Stimulated activated CD8-positive, alpha-beta memory T cell treated with anti-CD3 and anti-CD28 coated beads, Interleukin-4, amount 100 ng/mL, for 1 hour (primary cell): ENCODE measurements around the gene SLC3A2.
"Not testable (repeated sequence)": the region's sequence is repeated elsewhere in the genome, so short reads cannot be mapped to it uniquely, and the experiment has no call there.

Experiments used
- DNase-seq, 2 donors: peaks; one replicate each; pipeline ENCODE4 v3.0.0-alpha.2; 2020; ENCODE audit warnings: low read depth in 2 of 2, low spot score in 1 of 2

SLC3A2 gene

GRCh38 chr11:62880803-62881578 is at the start of gene SLC3A2:
TSS of gene SLC3A2 (plus strand) at chr11:62880896. CDS start at chr11:62881024, 128 bp downstream.
- peak; percentile 59 to 67 for DNase-seq

- no peak for DNase-seq
Observed at GRCh38 chr11:62830904-62831519, 49.7 kb upstream of the SLC3A2 start.

- peak; percentile 99 for DNase-seq
Observed at GRCh38 chr11:62831520-62832335, 49.0 kb upstream of the SLC3A2 start, which contains the start of gene STX5. TSS of gene STX5 (minus strand) at chr11:62832051. CDS start at chr11:62831243, 808 bp downstream.

GRCh38 chr11:62832336-62833234 is 48.1 kb upstream of the SLC3A2 start, which contains the start of gene TEX54:
TSS of gene TEX54 (minus strand) at chr11:62832841.
- no peak for DNase-seq

DNA sequence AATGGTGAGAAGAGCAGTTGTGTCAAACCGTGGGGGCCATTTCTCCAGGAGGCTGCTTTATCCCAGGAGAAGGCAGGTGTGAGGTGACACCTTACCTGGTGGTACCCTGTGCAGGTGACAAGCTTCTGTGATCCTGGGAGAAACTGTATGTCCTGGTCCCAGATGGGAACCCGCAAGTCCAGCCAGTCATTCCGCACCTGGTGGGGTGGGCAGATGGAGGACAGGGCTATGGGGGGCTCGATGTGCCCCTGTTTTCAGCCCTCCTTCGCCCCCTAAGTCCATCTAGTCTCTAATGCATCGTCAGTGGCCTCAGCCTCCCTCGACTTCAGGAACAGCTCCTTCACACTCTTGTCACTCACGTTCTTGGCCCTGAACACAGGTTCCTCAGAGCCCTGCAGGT is 45.4 kb upstream of the SLC3A2 start:
- no peak for DNase-seq

DNA sequence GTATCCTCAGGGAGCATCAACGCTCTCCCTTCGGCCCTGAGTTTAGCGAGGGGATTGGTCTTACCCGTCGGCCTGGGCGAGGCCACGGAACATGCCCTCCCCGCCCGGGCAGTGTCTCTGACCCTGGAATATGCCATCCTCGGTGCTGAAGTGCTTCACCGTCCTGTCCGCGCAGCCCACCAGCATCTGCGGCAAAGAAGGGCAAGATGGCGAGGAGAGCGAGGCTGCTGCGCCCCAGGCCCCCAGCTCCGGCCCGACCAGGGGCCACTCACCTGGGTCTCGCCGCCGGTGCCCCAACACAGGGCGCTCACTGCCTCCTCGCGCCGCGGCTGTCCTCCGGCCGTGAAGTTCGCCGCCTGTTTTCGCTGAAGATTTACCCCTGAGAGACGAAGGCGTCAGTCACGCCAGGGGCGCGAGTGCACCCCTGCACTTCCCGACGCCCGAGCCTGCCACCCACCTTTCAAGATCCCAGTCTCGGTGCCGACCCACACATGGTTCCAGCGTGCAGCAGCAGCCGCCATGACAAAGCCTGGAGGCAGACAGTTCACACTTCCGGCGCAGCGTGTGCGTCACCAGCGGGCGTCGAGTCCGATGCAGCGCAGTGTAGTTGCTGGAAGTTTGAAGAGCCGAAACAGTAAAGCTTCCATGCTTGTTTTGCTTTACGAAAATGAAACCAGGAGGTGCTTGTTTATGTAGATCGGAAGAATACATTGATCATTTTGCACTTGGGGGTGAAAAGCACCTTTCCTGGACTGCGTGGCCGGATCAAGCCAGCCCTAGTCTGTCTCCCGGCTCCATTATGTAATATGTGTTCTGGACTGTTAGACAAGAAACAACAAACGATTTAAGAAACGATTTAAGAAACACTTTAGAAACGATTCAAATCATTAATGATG is 41.4 kb upstream of the SLC3A2 start, which contains the start of gene WDR74:
WDR74 (minus strand) TSS at position 541 of the 896 bp plus-strand sequence; CDS start at position 521, 20 bp downstream.
- peak; percentile 79 to 82 for DNase-seq

DNA sequence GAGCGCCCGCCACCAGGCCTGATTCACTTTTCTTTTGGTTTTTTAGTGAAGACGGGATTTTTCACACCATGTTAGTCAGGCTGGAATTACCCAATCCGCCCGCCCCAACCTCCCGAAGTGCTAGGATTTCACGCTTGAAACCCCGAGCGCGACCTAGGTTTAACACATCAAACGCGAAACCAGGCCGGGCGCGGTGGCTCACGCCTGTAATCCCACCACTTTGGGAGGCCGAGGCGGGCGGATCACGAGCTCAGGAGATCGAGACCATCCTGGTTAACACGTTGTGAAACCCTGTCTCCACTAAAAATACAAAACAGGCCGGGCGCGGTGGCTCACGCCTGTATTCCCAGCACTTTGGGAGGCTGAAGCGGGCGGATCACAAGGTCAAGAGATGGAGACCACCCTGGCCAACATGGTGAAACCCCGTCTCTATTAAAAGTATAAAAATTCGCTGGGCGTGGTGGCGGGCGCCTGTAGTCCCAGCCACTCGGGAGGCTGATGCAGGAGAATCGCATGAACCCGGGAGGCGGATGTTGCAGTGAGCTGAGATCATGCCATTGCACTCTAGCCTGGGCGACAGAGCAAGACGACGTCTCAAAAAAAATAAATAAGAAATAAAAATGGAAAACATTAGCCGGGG is 39.9 kb upstream of the SLC3A2 start:
- peak; percentile 51 to 53 for DNase-seq

DNA sequence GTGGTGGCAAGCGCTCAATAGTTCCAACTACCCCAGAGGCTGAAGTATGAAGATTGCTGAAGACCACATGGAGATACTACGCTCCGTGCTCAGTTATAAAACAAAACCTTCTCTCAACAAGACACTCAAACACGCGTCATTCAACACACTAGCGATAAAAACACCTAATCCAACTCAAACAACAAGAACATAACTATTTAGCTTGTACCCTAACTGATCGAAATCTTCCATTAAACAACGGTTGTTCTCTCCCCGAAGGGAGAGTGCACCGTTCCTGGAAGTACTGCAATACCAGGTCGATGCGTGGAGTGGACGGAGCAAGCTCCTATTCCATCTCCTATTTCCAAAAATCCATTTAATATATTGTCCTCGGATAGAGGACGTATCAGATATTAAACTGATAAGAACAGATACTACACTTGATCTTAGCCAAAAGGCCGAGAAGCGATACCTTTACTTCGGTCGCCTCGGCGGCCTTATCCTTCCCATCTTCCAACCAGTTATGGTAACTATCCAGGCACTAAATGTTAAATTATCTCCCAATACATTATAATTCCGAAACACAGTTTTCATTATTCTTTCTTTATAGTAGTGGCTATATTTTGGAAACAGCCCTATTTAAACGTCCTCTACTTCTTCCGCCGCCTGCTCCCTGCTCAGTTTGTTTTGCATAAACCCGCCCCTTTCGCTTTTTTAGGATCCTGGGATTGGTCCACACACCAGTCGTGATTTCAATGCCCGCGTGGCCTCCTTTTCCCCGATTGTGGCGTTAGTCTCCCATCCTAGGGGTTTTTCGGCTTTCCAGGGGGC is 39.1 kb upstream of the SLC3A2 start:
- DNase-seq = peak; percentile 55 to 64

- DNase-seq = no peak
Observed at GRCh38 chr11:62842171-62842741, 38.4 kb upstream of the SLC3A2 start.

DNA sequence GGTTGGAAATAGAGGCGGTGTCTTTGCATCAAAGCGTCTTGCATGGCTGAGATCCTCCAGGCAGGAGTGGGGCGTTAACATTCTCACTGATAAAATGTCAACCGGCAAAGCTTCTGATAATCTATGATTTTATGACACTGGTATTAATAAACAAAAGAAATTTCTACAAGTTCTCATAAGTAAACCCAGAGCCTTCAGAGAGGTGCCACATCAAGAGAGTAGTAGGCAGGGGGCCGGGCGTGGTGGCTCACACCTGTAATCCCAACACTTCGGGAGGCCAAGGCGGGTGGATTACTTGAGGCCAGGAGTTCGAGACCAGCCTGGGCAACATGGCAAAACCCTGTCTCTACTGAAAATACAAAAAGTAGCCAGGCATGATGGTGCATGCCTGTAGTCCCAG is 37.8 kb upstream of the SLC3A2 start:
- DNase-seq = not testable (repeated sequence)

DNA sequence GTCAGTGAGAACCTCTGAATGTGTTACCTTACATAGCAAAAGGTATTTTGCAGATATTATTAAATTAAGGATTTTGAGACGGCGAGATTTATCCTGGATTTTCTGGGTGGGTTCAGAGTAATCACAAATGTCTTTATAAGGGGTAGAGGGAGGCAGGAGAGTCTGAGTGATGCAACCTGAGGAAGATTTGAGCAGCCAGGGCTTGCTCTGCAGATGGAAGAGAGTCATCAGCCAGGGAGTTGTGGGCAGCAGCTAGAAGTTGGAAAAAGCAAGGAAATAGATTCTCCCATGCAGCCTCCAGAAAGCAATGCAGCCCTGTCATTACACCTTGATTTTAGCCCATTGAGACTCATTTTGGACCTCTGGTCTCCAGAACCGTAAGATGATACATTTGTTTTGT is 37.2 kb upstream of the SLC3A2 start:
- DNase-seq = no peak

- DNase-seq = no peak
Observed at GRCh38 chr11:62844154-62844553, 36.5 kb upstream of the SLC3A2 start.

DNA sequence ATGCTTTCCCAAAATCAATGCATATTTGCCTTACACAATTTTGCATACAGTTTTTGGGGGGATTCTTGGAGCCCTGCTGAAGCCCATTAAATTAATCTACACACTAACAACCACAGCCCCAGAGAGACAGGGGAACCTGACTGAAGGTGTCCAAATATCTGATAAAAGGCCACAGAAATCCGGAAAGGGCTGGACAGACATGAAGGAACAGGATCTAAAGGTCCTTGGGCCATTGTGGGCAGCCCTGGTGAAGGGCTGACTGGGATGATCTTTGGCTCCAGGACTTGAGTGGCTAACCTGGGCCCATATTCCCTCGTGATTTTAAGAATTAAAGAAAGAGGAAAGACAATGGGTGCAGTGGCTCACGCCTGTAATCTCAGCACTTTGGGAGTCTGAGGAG is 34.5 kb upstream of the SLC3A2 start:
- DNase-seq = no peak

DNA sequence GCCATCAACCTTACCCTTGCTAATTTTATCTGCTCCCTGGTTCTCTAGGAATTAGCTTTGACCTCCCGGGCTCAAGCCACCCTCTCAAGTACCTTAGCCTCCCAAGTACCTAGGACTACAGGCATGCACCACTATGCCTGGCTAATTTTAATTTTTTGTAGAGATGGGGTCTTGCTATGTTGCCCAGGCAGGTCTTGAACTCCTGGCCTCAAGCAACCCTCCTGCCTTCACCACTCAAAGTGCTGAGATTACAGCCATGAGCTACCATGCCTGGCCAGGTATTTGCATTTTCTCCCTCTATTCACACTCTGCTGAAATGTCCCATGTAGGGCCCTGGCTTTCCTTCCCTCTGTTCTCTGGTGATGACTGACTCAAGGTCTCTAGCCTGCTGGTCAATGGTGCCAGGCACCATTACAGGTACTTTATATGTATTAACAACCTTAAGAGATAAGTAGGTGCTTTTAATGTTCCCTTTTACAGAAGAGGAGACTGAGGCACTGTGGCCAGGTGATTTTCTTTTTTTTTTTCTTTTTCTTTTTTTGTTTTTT is 32.9 kb upstream of the SLC3A2 start:
- DNase-seq = no peak

DNA sequence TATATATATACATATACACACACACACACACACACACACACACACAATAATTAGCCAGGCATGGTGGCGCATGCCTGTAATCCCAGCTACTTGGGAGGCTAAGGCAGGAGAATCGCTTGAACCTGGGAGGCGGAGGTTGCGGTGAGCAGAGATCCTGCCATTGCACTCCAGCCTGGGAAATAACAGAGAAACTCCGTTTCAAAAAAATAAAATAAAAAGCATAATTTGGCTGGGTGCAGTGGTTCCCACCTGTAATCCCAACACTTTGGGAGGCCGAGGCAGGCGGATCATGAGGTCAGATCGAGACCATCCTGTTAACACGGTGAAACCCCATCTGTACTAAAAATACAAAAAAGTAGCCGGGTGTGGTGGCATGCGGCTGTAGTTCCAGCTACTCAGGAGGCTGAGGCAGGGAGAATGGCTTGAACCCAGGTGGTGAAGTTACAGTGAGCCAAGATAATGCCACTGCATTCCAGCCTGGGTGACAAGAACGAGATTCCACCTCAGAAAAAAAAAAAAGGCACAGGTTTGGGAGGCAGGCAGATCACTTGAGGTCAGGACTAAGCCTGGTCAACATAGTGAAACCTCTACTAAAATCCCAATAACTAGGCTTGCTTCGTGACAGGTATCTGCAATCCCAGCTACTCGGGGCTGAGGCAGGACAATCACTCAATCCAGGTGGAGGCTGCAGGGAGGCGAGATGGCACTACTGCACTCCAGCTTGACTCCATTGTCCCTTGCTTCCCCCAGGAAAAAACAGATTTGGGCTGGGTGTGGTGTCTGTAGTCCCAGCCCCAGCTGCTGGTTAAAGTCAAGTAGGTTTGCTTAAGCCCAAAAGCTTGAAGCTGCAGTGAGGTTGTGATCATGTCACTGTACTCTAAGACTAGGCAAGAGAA is 29.5 kb upstream of the SLC3A2 start:
- no peak for DNase-seq

- no peak for DNase-seq
Observed at GRCh38 chr11:62851807-62852522, 28.7 kb upstream of the SLC3A2 start.
